GM19455 (cell line): Measurements from ENCODE around the gene P2RX2.

ENCODE experiments used
- ATAC-seq: cut with Tn5 transposase; IDR thresholded peaks from one replicate; pipeline ENCODE4 v1.9.1; 2021; ENCODE audit not compliant: unreplicated experiment

The P2RX2 gene

DNA sequence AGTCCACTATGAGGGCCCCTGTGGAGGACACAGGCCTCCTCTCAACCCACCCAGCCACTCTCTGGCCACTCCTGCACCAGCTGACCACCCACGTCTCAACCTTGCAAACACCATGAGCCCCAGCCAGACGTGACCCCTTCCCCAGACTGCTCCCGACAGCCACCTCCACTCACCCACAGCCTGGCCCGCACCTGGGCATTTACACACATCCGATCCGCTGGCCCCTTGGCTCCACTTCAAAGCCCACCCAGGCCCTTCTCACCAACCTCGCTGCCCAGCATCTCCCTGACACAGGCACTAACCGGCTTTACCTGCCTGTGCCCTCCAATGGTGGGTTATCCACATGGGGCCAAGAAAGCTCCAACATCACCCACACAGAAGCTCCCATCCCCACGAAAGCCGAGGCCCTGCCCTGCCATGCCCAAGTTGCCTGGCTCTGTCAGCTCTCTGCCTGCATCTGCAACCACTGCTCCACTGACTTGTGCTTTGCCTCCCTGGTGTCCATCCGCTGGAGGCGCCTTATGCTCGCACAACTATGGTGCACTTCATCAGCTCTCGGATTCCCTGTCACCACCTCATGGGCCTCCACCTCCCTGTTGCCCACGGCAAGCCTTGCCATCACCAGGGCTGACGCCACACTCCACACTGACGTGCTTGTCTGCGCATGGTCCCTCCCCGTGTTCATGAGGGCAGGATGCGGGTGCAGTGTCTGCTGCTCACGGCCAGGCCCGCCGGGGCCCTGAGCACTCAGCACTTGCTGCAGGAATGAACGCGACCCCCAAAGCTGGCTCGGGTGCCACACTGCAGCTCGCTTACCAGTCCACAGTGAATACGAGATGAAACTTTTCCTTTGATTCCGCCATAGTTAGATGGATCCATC lies 16.7 kb downstream of the P2RX2 start:
- ATAC-seq, result no peak

DNA sequence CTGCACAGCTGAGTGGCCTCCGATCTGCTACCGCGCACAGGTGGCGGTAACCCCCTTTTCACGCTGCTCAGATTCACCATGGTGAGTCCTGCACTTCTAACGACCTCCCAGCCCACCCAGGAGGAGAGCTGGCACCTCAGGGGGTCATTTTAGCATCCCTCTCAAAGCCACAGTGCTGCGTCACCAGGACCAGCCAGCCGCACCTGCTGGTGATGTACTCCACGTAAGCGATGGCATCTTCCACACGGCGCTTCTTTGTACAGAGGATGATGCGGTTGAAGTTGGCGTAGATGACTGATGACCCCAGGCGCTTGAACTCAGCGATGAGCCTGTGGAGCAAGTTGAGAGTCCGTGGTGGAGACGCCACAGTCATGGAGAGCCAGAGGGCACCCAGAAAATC lies 19.2 kb downstream of the P2RX2 start:
- no peak for ATAC-seq

GRCh38 chr12:132638541-132639408 lies 20.2 kb downstream of the P2RX2 start:
- ATAC-seq, result no peak

DNA sequence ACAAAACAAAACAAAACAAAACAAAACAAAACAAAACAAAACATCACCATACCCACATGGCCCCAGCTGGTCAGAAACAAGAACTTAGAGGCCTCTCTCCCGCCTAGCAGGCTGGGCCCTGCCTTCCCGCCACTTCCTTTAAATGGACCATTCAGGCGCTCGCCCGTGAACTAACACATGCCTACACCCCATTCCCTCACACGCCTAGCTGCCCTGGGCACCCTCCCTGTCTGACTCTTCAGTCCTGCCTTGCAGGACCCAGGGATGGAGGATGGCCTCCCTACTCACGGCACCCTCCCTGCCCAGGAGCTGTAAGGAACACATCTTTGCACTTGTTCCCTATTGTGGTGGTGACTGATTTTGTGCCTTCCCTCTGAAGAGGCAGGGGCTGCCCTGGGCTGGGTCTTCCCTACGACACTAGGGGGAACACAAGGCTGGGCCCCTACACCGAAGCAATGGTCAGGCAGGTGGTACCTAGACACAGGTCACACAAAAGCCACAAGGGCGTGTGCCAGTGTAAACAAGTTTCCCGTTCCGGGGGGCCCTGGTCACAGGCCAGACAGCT lies 21.5 kb downstream of the P2RX2 start:
- no peak for ATAC-seq

DNA sequence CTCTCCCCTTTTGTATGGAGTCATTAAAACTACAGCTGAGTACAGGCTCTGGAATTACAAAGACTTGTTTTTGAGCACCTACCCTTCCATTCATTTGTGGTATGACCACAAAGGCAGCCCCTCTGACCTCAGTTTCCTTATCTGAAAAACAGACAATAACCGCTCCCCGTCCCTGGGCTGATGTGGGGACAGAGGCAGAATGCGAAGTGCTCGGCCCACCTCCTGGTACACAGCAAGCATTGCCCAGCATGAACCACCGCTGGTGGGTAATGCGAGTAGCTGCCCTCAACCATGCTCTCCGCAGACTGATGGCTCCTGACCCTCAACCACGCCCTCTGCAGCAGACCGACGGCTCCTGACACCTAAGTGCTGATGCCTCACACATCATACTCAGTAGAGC lies 22.4 kb downstream of the P2RX2 start:
- no peak for ATAC-seq

- no peak for ATAC-seq
Observed at GRCh38 chr12:132641811-132642650, 23.5 kb downstream of the P2RX2 start.

DNA sequence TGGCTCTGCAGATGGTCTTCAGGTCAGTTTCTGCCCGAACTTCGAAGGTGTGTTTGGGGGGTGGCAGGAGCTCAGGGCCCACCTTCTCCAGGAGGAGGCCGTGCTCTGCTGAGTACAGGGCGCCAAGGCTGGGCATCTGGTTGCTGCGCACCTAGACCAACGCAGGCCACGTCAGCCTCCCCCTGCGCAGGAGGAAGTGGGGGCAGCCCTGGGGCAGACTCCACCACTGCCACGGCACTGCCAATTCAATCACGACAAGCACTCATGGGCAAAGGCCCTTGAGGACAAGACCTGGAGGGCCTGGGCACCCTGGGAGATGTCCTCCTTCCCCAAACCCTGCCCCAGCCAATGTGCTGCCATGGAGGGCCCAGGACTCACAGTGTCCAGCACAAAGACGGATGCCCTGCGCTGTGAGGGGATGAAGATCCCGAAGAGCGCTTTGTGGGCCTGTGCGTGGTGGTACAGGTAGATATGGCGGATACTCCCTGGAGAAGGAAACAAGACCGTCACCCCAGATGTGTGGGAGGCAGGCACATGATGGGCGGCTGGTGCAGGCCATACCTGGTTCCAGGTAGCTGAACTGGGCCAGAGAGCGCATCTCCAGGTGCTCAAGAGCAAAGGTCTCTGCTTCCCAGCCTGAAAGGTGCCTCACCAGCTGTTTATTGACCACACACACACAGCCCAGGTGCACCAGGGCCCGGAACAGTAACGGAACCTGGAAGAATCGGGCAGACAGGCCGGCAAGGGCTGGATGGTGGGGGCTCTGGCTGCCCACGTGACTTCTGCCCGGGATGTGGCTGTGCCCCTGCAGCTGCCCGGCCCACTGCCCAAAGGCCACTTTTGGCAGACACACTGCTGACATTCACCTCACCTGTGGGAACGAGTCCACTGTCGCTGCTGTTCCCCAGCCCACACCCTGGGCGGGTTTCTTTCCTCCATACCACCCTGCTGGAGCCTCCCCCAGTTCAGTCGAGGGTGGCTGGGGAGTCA lies 24.6 kb downstream of the P2RX2 start:
- no peak for ATAC-seq

GRCh38 chr12:132646850-132647249 lies 28.3 kb downstream of the P2RX2 start:
- ATAC-seq, result no peak

GRCh38 chr12:132647858-132648257 lies 29.3 kb downstream of the P2RX2 start:
- ATAC-seq, result no peak

DNA sequence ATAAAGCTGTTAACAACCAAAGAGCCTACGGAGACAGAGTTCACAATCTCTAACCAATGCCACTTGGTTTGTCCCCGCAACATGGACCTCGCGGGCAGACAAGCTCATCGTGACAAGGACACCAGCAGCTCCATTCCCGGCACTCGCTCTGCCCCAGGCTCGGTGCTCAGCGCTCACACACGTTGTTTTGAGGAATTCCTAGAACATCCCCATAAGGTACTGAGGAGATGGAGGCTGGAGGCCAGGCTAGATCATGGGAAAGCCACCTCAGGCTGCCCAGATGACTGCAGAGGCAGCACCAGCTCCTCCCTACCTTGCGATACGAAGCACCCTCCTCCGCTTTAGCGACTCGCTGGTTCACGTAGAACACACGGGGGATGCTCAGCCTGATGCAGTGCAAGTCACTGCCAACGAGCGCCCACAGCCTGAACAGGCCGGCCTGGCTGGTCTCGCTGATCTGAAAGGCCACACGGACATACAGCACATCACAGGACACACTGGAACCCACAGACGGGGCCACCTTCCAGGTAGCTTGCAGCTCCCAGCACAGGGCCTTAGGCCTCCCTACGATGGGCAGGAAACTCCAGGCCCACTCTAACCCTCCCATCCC lies 30.1 kb downstream of the P2RX2 start:
- ATAC-seq, result no peak

- no peak for ATAC-seq
Observed at GRCh38 chr12:132649226-132649945, 30.8 kb downstream of the P2RX2 start.

GRCh38 chr12:132651444-132652100 lies 33.0 kb downstream of the P2RX2 start:
- ATAC-seq, result no peak

- no peak for ATAC-seq
Observed at GRCh38 chr12:132653567-132654290, 35.2 kb downstream of the P2RX2 start.

- no peak for ATAC-seq
Observed at GRCh38 chr12:132657004-132657727, 38.6 kb downstream of the P2RX2 start.

- ATAC-seq, result no peak
Observed at GRCh38 chr12:132658149-132658894, 39.7 kb downstream of the P2RX2 start.

GRCh38 chr12:132659146-132659545 lies 40.6 kb downstream of the P2RX2 start:
- ATAC-seq, result no peak
